Stimulated activated naive CD8-positive, alpha-beta T cell treated with anti-CD3 and anti-CD28 coated beads, Interleukin-15, Interleukin-2, amounts not matched to agents 100 ng/mL and 50 ng/mL, for 24 hours (primary cell): ENCODE measurements around the gene MED12.
A peak's percentile ranks its signal among the peaks of the same experiment; 100 is the strongest.
"Not testable (repeated sequence)": the region's sequence is repeated elsewhere in the genome, so short reads cannot be mapped to it uniquely, and the experiment has no call there.

ENCODE experiments used
- H3K27ac Mint-ChIP-seq: one replicate; pipeline ENCODE4 v1.8.0; 2021; ENCODE audit warnings: mild to moderate bottlenecking, mixed read lengths
- H3K27me3 Mint-ChIP-seq: one replicate; pipeline ENCODE4 v1.8.0; 2021; ENCODE audit warnings: mixed read lengths
- H3K36me3 Mint-ChIP-seq: one replicate; pipeline ENCODE4 v1.8.0; 2021; ENCODE audit warnings: low read depth, mixed read lengths
- H3K4me1 Mint-ChIP-seq: one replicate; pipeline ENCODE4 v1.8.0; 2021; ENCODE audit warnings: low read depth, mixed read lengths
- H3K4me3 Mint-ChIP-seq: one replicate; pipeline ENCODE4 v1.8.0; 2021; ENCODE audit warnings: mild to moderate bottlenecking, mixed read lengths
- H3K9me3 Mint-ChIP-seq: one replicate; pipeline ENCODE4 v1.8.0; 2021; ENCODE audit warnings: mixed read lengths

Gene MED12

GRCh38 chrX:71166461-71166860 is 48.1 kb downstream of the MED12 start:
- H3K4me1 Mint-ChIP-seq, result peaks cover 2% of the 10 kb centered on the region
- peaks cover 5% of the 10 kb centered on the region for H3K36me3 Mint-ChIP-seq
- no peak overlapping the region for H3K4me3 Mint-ChIP-seq
- H3K9me3 Mint-ChIP-seq, result no peaks in the 10 kb centered on the region
- H3K27ac Mint-ChIP-seq, result no peak overlapping the region
- H3K27me3 Mint-ChIP-seq, result no peaks in the 10 kb centered on the region

GRCh38 chrX:71167031-71167781 is 48.8 kb downstream of the MED12 start:
- Mint-ChIP-seq H3K36me3 (peaks cover 5% of the 10 kb centered on the region), H3K27ac (no peak overlapping the region)

GRCh38 chrX:71168134-71168533 is 49.7 kb downstream of the MED12 start:
- Mint-ChIP-seq H3K4me3 (no peak overlapping the region), H3K4me1 (peaks cover 3% of the 10 kb centered on the region), H3K9me3 (no peaks in the 10 kb centered on the region), H3K36me3 (peaks cover 6% of the 10 kb centered on the region), H3K27me3 (no peaks in the 10 kb centered on the region), H3K27ac (no peak overlapping the region)

More at GRCh38 chrX:71167031-71167781, 48.8 kb downstream of the MED12 start:
- H3K4me1 Mint-ChIP-seq, result peaks cover 3% of the 10 kb centered on the region
- no peaks in the 10 kb centered on the region for H3K9me3 Mint-ChIP-seq
- no peak overlapping the region for H3K4me3 Mint-ChIP-seq
- H3K27me3 Mint-ChIP-seq, result no peaks in the 10 kb centered on the region

GRCh38 chrX:71169586-71169985 is 51.2 kb downstream of the MED12 start:
- peaks cover 3% of the 10 kb centered on the region for H3K4me1 Mint-ChIP-seq
- H3K27me3 Mint-ChIP-seq, result no peaks in the 10 kb centered on the region
- no peak overlapping the region for H3K4me3 Mint-ChIP-seq
- no peak overlapping the region for H3K27ac Mint-ChIP-seq
- H3K9me3 Mint-ChIP-seq, result no peaks in the 10 kb centered on the region
- H3K36me3 Mint-ChIP-seq, result peaks cover 20% of the 10 kb centered on the region

GRCh38 chrX:71170660-71171059 is 52.3 kb downstream of the MED12 start:
- no peaks in the 10 kb centered on the region for H3K27me3 Mint-ChIP-seq
- H3K4me1 Mint-ChIP-seq, result peaks cover 3% of the 10 kb centered on the region
- no peak overlapping the region for H3K4me3 Mint-ChIP-seq
- H3K9me3 Mint-ChIP-seq, result no peaks in the 10 kb centered on the region
- H3K27ac Mint-ChIP-seq, result no peak overlapping the region
- peaks cover 24% of the 10 kb centered on the region for H3K36me3 Mint-ChIP-seq

- Mint-ChIP-seq H3K27me3 (no peaks in the 10 kb centered on the region), H3K9me3 (no peaks in the 10 kb centered on the region), H3K27ac (no peak overlapping the region), H3K36me3 (peaks cover 24% of the 10 kb centered on the region), H3K4me1 (peaks cover 3% of the 10 kb centered on the region), H3K4me3 (no peak overlapping the region)
Measured at GRCh38 chrX:71171110-71171801, 52.9 kb downstream of the MED12 start.

GRCh38 chrX:71173440-71173839 is 55.0 kb downstream of the MED12 start:
- peaks cover 3% of the 10 kb centered on the region for H3K4me1 Mint-ChIP-seq
- H3K36me3 Mint-ChIP-seq, result peaks cover 30% of the 10 kb centered on the region
- H3K27ac Mint-ChIP-seq, result no peak overlapping the region
- no peaks in the 10 kb centered on the region for H3K27me3 Mint-ChIP-seq
- H3K9me3 Mint-ChIP-seq, result no peaks in the 10 kb centered on the region
- H3K4me3 Mint-ChIP-seq, result no peak overlapping the region

- Mint-ChIP-seq H3K4me1 (peaks cover 3% of the 10 kb centered on the region), H3K4me3 (no peak overlapping the region), H3K27ac (no peak overlapping the region), H3K9me3 (no peaks in the 10 kb centered on the region), H3K36me3 (peaks cover 30% of the 10 kb centered on the region), H3K27me3 (no peaks in the 10 kb centered on the region)
Measured at GRCh38 chrX:71174795-71175194, 56.4 kb downstream of the MED12 start.

GRCh38 chrX:71175531-71175930 is 57.1 kb downstream of the MED12 start:
- H3K36me3 Mint-ChIP-seq, result peaks cover 30% of the 10 kb centered on the region
- no peak overlapping the region for H3K27ac Mint-ChIP-seq
- no peak overlapping the region for H3K4me3 Mint-ChIP-seq
- no peaks in the 10 kb centered on the region for H3K9me3 Mint-ChIP-seq
- H3K27me3 Mint-ChIP-seq, result no peaks in the 10 kb centered on the region
- H3K4me1 Mint-ChIP-seq, result peaks cover 3% of the 10 kb centered on the region

- H3K27me3 Mint-ChIP-seq, result no peaks in the 10 kb centered on the region
- H3K9me3 Mint-ChIP-seq, result no peaks in the 10 kb centered on the region
- H3K36me3 Mint-ChIP-seq, result peaks cover 30% of the 10 kb centered on the region
- H3K4me1 Mint-ChIP-seq, result peaks cover 6% of the 10 kb centered on the region
- no peak overlapping the region for H3K4me3 Mint-ChIP-seq
- H3K27ac Mint-ChIP-seq, result no peak overlapping the region
Measured at GRCh38 chrX:71177327-71177726, 58.9 kb downstream of the MED12 start.

GRCh38 chrX:71178908-71179307 is 60.5 kb downstream of the MED12 start:
- no peaks in the 10 kb centered on the region for H3K9me3 Mint-ChIP-seq
- H3K4me3 Mint-ChIP-seq, result no peak overlapping the region
- no peak overlapping the region for H3K27ac Mint-ChIP-seq
- H3K4me1 Mint-ChIP-seq, result peaks cover 10% of the 10 kb centered on the region
- peaks cover 23% of the 10 kb centered on the region for H3K36me3 Mint-ChIP-seq
- no peaks in the 10 kb centered on the region for H3K27me3 Mint-ChIP-seq

- not testable (repeated sequence) for H3K9me3 Mint-ChIP-seq, H3K27me3 Mint-ChIP-seq, H3K27ac Mint-ChIP-seq
- Mint-ChIP-seq H3K36me3 (peaks cover 12% of the 10 kb centered on the region), H3K4me3 (peak overlapping the region; percentile 91), H3K4me1 (peaks cover 10% of the 10 kb centered on the region)
Measured at GRCh38 chrX:71180579-71181265, 62.3 kb downstream of the MED12 start.

GRCh38 chrX:71181558-71181909 is 63.1 kb downstream of the MED12 start:
- no peaks in the 10 kb centered on the region for H3K9me3 Mint-ChIP-seq
- H3K27me3 Mint-ChIP-seq, result no peaks in the 10 kb centered on the region
- H3K4me3 Mint-ChIP-seq, result peak overlapping the region; percentile 91
- H3K36me3 Mint-ChIP-seq, result peaks cover 12% of the 10 kb centered on the region
- H3K27ac Mint-ChIP-seq, result peak overlapping the region; percentile 98
- H3K4me1 Mint-ChIP-seq, result peaks cover 11% of the 10 kb centered on the region

GRCh38 chrX:71181910-71182799 is 63.8 kb downstream of the MED12 start:
- Mint-ChIP-seq H3K4me3 (peak overlapping the region; percentile 91), H3K36me3 (peaks cover 7% of the 10 kb centered on the region), H3K27me3 (no peaks in the 10 kb centered on the region), H3K4me1 (peaks cover 15% of the 10 kb centered on the region), H3K27ac (peak overlapping the region; percentile 98), H3K9me3 (no peaks in the 10 kb centered on the region)
